Stimulated activated CD4-positive, alpha-beta T cell treated with anti-CD3 and anti-CD28 coated beads, Interleukin-2, amount 100 ng/mL, for 4 hours (primary cell): Measurements from ENCODE around the gene GRM4.
"Not testable (repeated sequence)": the region's sequence is repeated elsewhere in the genome, so short reads cannot be mapped to it uniquely, and the experiment has no call there.

Source experiments
- DNase-seq: peaks from one replicate; pipeline ENCODE4 v3.0.0-alpha.2; 2020; ENCODE audit warnings: low read depth

GRM4 gene

DNA sequence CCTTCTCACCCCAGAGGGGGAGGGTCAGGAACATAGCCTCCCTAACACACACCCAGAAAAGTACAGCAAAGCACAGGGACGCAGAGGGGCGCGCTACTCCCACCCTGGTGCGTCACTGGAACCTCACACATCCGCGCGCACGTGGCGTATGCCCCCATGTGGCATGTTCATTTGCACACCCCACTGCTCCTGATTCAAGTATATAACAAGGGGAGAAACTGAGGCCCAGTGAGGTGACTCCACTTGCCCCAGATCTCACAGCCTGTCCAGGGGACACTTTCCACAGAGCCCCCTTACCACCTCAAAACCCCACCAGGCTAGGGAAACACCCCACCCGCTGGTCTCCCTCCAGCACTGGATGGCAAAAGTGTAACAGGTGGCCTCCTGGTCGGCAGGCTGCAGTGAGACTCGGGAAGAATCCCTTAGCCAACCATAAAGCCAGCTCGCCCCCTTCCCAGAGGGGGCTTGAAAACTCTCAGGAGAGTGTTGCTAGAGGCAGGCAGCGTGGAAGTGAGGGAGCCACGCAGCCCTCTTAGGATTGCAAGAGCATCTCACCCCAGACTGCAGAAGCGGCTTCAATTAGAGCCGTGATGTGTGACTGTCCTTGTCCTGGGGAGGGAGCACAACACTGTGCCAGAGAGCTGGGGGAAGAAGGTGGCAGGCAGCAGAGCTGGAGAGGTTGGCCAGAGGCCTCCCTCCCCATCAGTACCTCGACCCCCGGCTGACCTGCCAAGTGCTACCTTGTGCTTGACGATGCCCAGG, at the start of gene GRM4:
Gene GRM4, minus strand, starts transcription at position 67 of the 762 bp plus-strand sequence. CDS start 12,591 bp downstream, outside the sequence.
- DNase-seq, result no peak

DNA sequence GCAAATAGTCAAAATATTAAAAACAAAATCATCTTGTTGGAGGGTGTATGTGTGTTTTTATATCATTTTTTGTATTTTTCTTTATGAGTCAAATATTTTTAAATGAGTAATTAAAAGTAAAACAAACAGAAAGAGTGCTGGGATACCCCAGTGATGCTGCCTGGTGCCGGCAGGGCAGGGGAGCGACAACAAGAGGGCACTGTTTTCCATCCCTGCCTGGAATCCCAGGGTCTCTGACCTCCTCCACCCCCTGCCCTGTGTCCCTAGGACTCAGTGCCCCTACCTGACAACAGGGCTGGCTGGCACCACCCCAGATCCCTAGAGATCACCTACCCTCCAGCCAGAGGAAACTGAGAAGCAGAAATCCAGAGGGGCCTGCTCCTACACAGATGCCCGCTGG, 48.9 kb upstream of the GRM4 start:
- DNase-seq, result no peak

DNA sequence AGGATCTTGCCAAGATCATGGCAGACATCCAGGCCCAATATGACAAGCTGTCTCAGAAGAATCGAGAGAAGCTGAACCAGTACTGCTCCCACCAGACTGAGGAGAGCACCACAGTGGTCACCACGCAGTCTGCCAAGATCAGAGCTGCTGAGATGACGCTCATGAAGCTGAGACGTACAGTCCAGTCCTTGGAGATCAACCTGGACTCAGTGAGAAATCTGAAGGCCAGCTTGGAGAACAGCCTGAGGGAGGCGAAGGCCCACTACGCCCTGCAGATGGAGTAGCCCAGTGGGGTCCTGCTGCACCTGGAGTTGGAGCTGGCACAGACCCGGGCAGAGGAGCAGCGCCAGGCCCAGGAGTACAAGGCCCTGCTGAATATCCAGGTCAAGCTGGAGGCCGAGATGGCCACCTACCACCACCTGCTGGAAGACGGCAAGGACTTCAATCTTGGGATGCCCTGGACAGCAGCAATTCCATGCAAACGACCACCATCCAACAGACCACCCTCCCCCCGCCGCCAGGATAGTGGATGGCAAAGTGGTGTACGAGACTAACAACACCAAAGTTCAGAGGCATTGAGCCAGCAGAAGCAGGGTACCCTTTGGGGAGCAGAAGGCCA, 44.7 kb upstream of the GRM4 start:
- no peak for DNase-seq

DNA sequence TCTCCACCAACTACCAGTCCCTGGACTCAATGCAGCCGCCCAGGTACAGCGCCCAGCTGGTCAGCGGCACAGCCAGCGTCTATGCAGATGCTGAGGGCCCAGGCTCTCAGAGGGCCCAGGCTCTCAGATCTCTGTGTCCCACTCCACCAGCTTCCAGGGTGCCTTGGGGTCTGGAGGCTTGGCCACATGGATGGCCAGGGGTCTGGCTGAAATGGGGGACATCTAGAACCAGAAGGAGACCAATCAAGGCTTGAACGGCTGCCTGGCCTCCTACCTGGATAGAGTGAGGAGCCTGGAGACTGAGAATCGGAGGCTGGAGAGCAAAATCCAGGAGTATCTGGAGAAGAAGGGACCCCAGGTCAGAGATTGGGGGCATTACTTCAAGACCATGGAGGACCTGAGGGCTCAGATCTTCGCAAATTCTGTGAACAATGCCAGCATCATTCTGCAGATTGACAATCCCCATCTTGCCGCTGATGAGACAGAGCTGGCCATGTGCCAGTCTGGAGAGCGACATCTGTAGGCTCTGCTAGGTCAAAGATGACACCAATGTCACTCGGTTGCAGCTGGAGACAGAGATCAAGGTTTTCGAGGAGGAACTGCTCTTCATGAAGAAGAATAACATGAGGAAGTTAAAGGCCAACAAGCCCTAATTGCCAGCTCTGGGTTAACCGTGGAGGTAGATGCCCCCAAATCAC, 44.1 kb upstream of the GRM4 start:
- DNase-seq, result peak; percentile 46

DNA sequence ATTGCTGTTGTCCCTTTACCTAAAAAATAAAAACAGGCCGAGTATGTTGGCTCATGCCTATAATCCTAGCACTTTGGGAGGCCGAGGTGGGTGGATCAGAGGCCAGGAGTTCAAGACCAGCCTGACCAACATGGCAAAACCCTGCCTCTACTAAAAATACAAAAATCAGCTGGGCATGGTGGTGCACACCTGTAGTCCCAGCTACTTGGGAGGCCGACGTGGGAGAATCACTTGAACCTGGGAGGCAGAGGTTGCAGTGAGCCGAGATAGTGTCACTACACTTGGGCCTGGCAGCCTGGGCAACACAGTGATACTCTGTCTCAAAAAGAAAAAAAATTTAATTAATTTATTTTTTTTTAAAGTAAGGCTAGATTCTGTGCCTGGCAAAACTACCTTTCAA, 38.8 kb upstream of the GRM4 start:
- not testable (repeated sequence) for DNase-seq

DNA sequence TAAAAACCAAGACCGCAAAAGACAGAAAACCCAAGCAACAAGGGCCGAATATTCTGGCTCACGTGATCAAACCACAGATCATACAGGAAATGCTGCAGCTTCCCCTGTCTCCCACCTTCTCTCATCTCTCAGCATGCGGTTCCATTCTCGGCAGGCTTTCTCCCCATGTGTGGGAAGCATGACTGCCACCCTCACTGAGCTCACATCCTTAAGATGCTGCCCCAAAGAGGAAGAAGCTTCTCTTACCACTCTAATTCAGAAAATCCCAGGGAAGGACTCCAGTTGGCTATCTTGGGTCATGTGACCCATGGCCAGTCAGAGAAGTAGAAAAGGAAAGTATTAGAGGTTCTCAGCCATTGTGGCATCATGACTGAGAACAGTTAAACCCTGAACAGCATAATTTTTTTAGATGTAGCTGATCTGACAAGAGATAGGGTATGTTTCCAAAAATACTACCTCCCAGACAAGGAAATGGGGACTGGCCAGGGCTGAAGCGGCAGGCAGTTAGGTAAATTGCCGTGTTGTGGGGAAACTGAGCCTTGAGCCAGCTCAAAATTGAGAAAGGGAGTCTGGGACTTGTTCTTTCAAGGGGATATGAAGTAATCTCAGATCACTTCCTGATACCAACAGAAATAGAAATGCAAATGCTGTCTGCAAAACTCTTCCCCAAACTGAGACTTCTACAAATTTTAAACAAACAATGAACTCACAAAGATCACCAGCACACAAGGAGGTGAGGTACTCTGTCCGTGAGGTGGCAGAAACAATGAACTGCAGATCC, 37.1 kb upstream of the GRM4 start:
- peak; percentile 64 for DNase-seq

DNA sequence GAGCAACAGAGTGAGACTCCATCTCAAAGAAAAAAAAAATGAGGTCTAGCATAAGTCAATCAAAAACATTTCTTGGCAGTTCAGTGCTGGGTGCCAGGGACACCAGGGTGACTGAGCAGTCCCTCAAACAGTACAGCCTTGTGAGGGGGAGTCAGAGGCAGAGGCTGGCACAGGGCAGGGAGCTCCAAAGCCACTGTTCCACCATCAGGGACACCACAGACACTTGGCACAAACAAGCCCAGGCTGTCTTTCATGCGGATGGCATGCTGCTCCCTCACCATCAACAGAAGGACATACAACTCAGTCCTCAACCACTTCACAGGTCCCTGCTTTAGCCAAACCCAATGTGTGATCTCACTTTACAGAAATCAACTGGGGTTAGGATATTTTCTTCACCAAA, 36.0 kb upstream of the GRM4 start:
- DNase-seq, result no peak

DNA sequence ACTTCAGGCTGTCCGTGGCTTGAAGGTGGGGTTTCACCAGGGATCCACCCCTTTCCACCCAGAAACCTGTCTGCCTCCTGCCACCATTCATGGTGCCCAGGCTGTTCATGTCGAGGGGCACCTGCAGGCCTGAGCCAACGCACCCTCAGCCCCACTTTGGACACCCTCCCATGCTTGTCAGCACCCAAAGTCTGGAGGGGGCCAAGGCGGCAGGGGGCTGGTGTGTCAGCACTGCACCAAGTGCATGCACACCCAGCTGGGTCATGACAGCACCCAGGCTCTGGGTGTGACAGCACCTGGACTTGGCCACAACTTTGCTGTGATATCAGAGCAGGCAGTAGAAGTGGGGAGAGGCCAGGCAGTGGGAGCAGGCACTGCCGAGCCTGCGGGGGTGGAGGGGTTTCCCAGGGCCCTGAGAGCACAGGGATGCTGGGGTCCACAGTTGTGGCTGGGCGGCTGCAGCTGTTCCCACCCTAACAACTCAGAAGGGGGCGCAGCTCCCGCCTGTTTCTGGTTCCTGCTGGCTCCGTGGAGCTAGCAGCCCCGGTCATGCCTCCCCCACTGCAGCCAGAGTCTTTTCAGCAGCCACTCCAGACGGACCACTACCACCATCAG, 33.3 kb upstream of the GRM4 start:
- DNase-seq, result no peak

DNA sequence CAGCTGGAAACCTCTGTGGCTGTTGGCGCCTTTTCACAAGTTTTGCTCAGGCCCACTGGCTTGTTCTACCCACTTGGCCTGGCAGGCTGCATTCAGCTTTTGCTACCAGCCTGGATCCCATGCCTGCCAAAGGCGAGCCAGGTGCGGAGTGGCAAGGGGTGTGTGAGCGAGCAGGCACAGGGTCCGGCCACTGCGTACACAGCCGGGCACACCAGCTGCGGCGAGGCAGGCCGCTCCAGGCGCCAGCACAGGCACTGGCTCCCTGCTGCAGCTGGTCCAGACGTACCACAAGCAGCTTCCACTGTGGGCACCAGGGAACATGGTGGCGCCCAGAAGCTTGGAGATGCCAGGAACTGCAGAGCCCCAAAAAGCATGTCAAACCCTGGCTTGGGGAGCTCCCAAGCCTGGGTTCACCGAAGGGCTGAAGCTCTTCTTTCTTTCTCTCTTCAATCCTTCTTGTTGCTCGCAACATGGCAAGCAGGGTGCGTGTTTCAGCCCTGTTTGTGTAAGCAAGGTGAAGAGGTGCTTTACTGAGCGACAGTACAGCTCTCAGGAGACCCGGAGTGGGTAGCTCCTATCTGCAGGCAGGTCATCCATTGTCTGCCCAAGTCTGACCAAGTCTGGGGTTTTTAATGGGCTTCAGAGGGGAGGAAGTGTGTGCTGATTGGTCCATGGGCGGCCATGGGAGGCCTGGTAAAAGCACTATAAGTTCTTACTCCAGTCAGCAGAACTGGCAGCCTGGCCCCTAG, 32.6 kb upstream of the GRM4 start:
- no peak for DNase-seq

DNA sequence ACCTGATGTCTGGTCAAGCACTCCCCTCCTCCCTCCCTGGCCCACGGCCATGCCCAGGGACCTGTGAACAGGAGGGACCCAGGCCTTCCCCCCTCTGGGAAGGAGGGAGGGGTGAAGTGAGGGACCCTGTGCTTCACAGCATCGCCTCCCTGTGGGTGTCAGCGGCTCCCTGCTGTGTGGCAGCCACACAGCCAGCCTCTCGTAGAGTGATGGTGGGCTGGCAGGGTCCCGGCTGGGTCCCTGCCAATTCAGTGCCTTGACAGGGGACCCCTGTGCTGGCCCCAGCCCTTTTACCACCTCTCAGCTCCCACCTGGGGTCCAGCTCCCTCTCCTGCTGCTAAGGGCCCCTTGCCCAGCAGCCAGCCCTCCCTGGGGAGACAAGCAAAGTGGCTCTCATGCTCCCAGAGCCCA, 31.3 kb upstream of the GRM4 start:
- no peak for DNase-seq

DNA sequence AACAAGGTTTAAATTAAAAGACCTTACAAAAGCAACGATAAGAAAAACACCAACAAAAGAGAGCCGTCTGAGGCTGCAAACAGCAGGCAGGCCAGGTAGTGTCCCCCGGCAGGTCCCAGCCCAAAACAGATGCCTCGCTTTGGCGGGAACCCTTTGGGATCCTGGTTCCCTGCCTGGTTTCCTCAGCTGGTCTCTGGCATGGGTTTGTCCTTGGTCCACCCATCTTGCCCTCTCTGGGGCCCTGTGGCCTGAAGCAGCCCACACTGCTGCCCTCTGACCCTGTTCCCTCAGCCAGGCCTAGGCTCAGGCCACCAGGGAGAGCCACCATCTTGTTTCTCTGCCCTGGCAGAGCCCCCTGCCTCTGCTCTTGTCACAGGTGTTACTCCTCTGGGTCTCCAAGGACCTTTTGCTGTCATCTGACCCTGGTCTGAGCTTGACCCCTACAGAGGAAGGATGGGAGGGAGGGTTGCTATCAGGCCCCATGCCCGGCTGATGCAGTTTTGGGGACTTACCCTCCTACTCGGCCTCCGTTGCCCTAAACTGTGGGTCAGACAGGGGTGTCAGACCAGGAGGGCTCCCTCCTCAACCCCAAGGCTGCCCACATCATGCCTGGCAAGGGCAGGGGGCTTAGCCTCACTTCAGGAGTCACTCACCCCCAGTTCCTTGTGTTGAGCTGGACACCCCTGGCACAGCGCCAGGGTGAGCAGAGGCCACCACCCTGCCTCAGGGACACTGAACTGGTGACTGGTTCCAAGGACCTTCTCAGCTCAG, 30.6 kb upstream of the GRM4 start:
- no peak for DNase-seq

DNA sequence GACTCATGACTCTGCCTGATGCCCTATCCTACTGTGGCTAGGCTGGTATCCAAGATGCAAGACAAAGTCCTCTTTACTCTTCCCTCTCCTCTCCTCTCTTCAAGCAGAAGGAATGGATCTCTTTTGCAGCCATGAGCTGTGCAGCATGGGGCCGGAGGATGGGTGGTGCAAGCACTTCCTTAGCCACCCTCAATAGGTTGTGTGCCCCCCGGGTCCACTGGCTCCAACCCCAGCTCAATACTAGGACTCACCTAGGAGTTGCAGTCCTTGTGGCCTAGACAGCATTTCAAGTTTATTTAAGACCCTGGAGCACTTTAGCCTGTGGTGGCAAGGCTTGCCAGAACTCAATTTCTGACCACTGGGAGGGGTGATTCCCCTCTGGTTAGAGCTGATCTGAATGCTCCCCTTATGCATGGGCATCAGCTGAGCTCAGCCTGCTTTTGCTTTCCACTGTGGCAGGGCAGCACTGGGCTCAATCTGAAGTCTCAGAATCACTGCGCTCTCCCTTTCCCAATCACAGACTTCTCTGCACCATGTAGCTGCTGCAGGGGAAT, 29.0 kb upstream of the GRM4 start:
- DNase-seq, result no peak

DNA sequence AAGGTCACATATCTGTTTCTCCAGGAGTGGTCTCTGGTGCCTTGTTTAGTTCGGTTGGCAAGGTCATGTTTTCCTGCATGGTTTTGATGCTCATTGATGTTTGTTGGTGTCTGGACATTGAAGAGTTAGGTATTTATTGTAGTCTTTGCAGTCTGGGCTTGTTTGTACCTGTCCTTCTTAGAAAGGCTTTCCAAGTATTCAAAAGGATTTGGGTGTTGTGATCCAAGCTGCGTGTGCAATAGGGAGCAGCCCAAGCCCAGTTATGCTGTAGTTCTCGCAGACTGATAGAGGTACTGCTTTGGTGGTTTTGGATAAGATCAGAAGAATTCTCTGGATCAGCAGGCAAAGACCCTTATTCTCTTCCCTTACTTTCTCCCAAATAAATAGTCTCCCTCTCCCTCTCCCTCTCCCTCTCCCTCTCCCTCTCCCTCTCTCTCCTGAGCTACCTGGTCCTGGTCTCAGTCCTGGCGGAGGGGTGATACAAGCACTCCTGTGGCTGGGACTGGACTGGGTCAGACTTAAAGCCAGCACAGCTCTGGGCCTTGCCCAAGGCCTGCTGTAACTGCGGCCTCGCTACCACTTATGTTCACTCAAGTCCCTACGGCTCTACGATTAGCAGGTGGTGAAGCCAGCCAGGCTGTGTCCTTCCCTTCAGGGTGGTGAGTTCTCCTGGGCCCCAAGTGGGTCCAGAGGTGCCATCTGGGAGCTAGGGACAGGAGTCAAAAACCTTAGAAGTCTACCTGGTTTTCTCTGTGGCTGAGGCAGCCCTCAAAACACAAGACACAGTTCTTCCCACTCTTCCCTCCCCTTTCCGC, 27.3 kb upstream of the GRM4 start:
- no peak for DNase-seq

DNA sequence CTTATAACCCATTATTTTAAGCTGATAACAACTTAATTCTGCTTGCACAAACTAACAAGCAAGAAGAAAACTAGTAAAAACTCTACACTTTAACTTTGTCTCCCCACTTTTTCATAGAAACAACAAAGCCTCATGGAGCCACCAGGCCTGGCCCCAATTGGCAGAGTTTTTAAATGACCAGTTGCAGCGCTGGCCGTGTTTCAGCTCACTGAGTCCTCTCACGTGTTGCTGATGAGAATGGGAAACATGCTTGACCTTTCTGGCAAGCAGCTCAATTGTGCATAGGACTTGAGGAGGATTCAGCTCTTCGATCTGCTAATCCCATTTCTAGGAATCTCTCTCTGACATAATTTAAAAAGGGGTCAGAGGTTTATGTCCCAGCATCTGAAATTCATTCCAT, 24.5 kb upstream of the GRM4 start:
- no peak for DNase-seq

DNA sequence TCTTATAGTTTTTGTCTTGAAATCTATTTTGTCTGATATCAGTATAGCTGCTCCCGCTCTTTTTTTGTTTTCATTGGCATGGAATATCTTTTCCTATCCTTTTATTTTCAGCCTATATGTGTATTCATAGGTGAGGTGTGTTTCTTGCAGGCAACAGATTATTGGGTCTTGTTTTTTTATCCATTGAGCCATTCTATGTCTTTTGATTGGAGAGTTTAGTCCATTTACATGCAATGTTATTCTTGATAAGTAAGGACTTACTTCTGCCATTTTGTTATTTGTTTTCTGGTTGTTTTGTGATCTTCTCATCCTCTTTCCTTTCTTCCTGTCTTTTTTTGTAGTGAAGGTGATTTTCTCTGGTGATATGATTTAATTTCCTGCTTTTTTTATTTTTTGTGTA, 24.0 kb upstream of the GRM4 start:
- DNase-seq, result no peak

DNA sequence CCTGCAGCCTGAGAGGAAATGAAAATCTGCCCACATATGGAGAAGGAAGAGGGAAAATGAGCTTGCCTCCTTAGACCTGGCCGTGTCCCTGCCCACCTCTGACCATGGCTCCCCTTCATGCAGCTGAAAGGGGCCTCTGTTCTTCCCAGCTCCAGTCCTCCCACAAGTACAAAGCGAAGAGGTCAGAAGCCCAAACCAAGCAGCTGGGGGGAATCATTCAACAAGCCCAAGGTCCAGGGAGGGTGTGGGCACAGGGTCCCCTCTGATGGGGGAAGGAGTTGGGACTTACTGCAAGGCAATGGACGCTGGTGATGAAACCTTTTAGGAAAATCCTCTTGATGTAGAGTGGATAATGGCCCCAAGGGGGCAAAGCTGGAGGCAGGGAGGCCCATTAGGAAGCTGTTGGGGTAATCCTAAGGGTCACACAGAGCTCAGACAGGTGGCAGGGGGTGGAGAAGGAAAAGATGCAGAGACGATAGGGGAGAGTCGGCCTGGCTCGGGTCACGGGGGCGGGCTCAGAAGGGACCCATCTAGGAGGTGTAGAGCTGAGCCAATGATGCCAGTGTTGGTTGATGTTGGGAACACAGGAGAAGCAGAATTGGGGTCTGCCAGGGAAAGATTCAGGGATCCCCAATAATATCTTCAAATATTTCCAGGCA, 16.1 kb upstream of the GRM4 start:
- no peak for DNase-seq

DNA sequence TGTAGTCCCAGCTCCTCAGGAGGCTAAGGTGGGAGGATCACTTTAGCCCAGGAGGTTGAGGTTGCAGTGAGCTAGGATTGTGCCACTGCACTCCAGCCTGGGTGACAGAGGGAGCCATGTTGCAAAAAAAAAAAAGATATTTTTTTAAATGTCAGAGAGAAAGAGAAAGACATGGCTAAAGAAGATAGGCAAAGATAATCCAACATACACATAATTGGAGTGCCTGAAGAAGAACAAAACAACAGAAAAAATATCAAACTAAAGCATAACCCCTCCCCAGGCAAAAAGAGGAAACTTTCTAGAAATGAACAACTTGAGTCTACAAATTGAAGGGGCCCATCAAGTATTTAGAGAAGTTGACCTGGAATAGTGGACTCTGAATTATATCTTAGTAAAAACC, 14.0 kb upstream of the GRM4 start:
- no peak for DNase-seq

DNA sequence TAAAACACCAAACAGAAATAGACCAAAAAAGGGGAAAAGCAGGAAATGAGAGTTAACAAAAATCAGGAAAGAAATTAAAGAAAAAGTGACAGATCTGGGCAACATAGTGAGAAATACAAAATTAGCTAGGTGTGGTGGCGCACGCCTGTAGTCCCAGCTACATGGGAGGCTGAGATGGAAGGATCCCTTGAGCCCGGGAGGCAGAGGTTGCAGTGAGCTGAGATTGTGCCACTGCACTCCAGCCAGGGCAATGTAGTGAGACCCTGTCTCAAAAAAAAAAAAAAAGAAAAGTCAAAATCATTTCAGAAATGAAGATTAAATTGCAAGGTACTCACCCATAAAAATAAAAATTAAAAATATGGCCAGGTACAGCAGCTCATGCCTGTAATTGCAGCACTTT, 13.0 kb upstream of the GRM4 start:
- no peak for DNase-seq

DNA sequence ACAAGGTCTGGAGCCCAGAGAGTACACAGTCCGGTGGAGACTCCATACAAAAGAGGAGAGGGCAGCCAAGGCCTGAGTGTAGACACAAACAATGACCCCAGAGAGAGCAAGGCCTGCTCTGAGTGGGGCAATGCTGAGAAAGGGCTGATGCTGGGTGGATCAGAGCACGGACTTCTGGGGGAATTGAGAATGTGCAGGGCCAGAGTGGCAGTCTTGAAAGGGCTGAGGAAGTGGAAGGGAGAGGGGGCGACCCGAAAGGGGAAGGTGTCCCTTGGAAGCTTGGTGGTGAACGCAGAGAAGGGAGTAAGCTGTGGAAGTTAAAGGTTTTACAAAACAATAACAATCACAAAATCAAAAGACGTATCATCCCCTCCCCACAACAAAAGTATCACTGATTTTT, 12.0 kb upstream of the GRM4 start:
- DNase-seq, result no peak
